Endothelial cell of umbilical vein (primary cell): ENCODE measurements around the gene AHI1. TPM values are rescaled to one million over a fixed set of nuclear protein-coding genes. Genes with fewer than 3 reads are reported as not detected.

Experiments
- BruUV-seq: library from RNA; stranded (reverse); fragments of 400-500 nt; replicated peaks from 2 replicates; lab custom pipeline; 2021; lab: Mats Ljungman, UMichigan
- CTCF ChIA-PET: fragments of 300-600, 350-600 bp; sonication (Branson Sonifier 250); formaldehyde crosslinking; loops from one replicate; lab custom pipeline; 2021; ENCODE audit warnings: antibody characterized with exemption, inconsistent platforms; lab: Charles Lee
- POLR2A ChIA-PET: fragments of 300-600, 350-600 bp; sonication (Branson Sonifier 250); formaldehyde crosslinking; loops from one replicate; lab custom pipeline; 2021; ENCODE audit warnings: antibody characterized with exemption, inconsistent platforms; lab: Charles Lee
- DNase-seq: peaks from one replicate; pipeline ENCODE4 v3.0.0-alpha.2; 2011; ENCODE audit warnings: low read depth, low spot score
- FAIRE-seq: peaks from 2 replicates; lab custom pipeline; 2011; peaks lifted over from hg19 to GRCh38; lab: Jason Lieb, UNC
- H2AFZ ChIP-seq: 2 replicates; pipeline ENCODE4 v1.6.0; 2012; ENCODE audit warnings: low read depth, low read length, control low read depth, inconsistent platforms
- H3K27ac ChIP-seq: 2 replicates; pipeline ENCODE4 v1.5.1; 2011; ENCODE audit warnings: low read depth, mild to moderate bottlenecking, control low read depth, low read length, moderate library complexity; ENCODE audit not compliant: insufficient read depth
- H3K27me3 ChIP-seq, 2 experiments: 2 replicates each; pipeline versions ENCODE4 v1.6.0 to v1.6.1; 2011; ENCODE audit warnings: low read length in 2 of 2, mixed read lengths in 1 of 2; ENCODE audit not compliant: control insufficient read depth in 2 of 2, insufficient read depth in 2 of 2
- H3K36me3 ChIP-seq, 2 experiments: 2 replicates in 1 of 2; 3 replicates in 1 of 2; pipeline ENCODE4 v1.5.1; 2011; ENCODE audit warnings: low read length in 2 of 2, mild to moderate bottlenecking in 1 of 2, moderate library complexity in 1 of 2; ENCODE audit not compliant: control insufficient read depth in 2 of 2, insufficient read depth in 2 of 2; ENCODE audit errors: extremely low read depth in 1 of 2
- H3K4me1 ChIP-seq: 3 replicates; pipeline ENCODE4 v1.5.1; 2011; ENCODE audit warnings: mild to moderate bottlenecking, low read length; ENCODE audit not compliant: control insufficient read depth, insufficient read depth; ENCODE audit errors: extremely low read depth
- H3K4me2 ChIP-seq: 2 replicates; pipeline ENCODE4 v1.6.1; 2011; ENCODE audit warnings: low read length, control low read depth, mixed read lengths; ENCODE audit not compliant: insufficient read depth
- H3K4me3 ChIP-seq, 3 experiments: fragments of 200-600 bp in 1 of 3; sonication (generic), shearing (Covaris generic) in 1 of 3; replicated peaks in 1 of 3; 2 replicates each; pipeline ENCODE4 v1.5.1; 2011 to 2016; ENCODE audit warnings: control low read depth in 3 of 3, low read length in 3 of 3, mild to moderate bottlenecking in 2 of 3, inconsistent platforms in 1 of 3, low read depth in 1 of 3, moderate library complexity in 1 of 3; ENCODE audit not compliant: insufficient read depth in 1 of 3
- H3K79me2 ChIP-seq: 2 replicates; pipeline ENCODE4 v1.6.0; 2012; ENCODE audit warnings: low read length, inconsistent platforms; ENCODE audit not compliant: control insufficient read depth, insufficient read depth
- H3K9ac ChIP-seq: replicated peaks from 2 replicates; pipeline ENCODE3; 2011; ENCODE audit warnings: low read length, control low read depth; ENCODE audit not compliant: insufficient read depth; ENCODE audit errors: extremely low read depth
- H3K9me1 ChIP-seq: replicated peaks from 3 replicates; pipeline ENCODE4 v1.6.0; 2011; ENCODE audit warnings: mild to moderate bottlenecking, low read length; ENCODE audit not compliant: control insufficient read depth, insufficient read depth; ENCODE audit errors: extremely low read depth
- H3K9me3 ChIP-seq: replicated peaks from 2 replicates; pipeline ENCODE4 v1.5.1; 2012; ENCODE audit warnings: low read length, inconsistent platforms; ENCODE audit not compliant: control insufficient read depth, insufficient read depth
- H4K20me1 ChIP-seq: replicated peaks from 2 replicates; pipeline ENCODE3; 2011; ENCODE audit warnings: mild to moderate bottlenecking, low read length; ENCODE audit not compliant: control insufficient read depth, insufficient read depth; ENCODE audit errors: extremely low read depth
- CTCF ChIP-seq, 2 donors: IDR thresholded peaks; 1 replicate in 1 of 2; 2 replicates in 1 of 2; pipeline ENCODE4 v1.5.1; 2011; ENCODE audit warnings: low read length in 2 of 2, mild to moderate bottlenecking in 2 of 2, moderate library complexity in 2 of 2, control low read depth in 1 of 2, inconsistent platforms in 1 of 2, low read depth in 1 of 2; ENCODE audit not compliant: insufficient read depth in 1 of 2; ENCODE audit errors: extremely low read depth in 1 of 2
- EZH2 ChIP-seq: IDR thresholded peaks from 2 replicates; pipeline ENCODE4 v1.6.1; 2012; ENCODE audit warnings: borderline replicate concordance, low read depth, mild to moderate bottlenecking, moderate library complexity, low read length, inconsistent platforms; ENCODE audit not compliant: severe bottlenecking
- FOS ChIP-seq: IDR thresholded peaks from 2 replicates; pipeline ENCODE4 v1.6.1; 2011; ENCODE audit warnings: mild to moderate bottlenecking, low read length, moderate library complexity, borderline replicate concordance; ENCODE audit not compliant: insufficient read depth
- GATA2 ChIP-seq: IDR thresholded peaks from 2 replicates; pipeline ENCODE4 v1.7.0; 2011; ENCODE audit warnings: low read depth, mild to moderate bottlenecking, moderate library complexity, mixed read lengths, low read length; ENCODE audit not compliant: insufficient read length, insufficient read depth
- JUN ChIP-seq: IDR thresholded peaks from 2 replicates; pipeline ENCODE4 v1.6.1; 2011; ENCODE audit warnings: borderline replicate concordance, low read depth; ENCODE audit not compliant: insufficient read length, insufficient read depth
- MAX ChIP-seq: IDR thresholded peaks from 2 replicates; pipeline ENCODE4 v1.6.1; 2011; ENCODE audit not compliant: insufficient read depth, insufficient read length
- POLR2A ChIP-seq: IDR thresholded peaks from 2 replicates; pipeline ENCODE4 v1.6.1; 2012; ENCODE audit warnings: low read depth, mild to moderate bottlenecking, control low read depth, low read length
- POLR2AphosphoS5 ChIP-seq: IDR thresholded peaks from 2 replicates; pipeline ENCODE4 v1.6.1; 2012; ENCODE audit warnings: low read depth, mild to moderate bottlenecking, control low read depth, low read length, moderate library complexity; ENCODE audit not compliant: insufficient read depth
- dilution Hi-C: fragments of 300-500 bp; cut with MboI; formaldehyde crosslinking; loops from one replicate; pipeline ENCODE4 v1.15.0; 2019; ENCODE audit warnings: low sequenced_read_pairs; ENCODE audit not compliant: extremely low pct_ligation_motif_present
- intact Hi-C: fragments of 100-400 bp; cut with micrococcal nuclease; formaldehyde crosslinking; loops from one replicate; pipeline ENCODE4 v1.10.0; 2022
- polyA plus RNA-seq, 4 experiments: library from polyadenylated mRNA; depleted of rRNA in 3 of 4; stranded (reverse) in 3 of 4; unstranded in 1 of 4; fragments of >200 nt; gene quantifications; 2 replicates each; pipeline versions ENCODE4 v1.2.1 to v1.2.3, GENCODE V29; 2011 to 2012; ENCODE audit warnings: missing spikeins in 1 of 4
- total RNA-seq: library from RNA; stranded (reverse); gene quantifications from 2 replicates; pipeline ENCODE4 v1.2.3, GENCODE V29; 2021

AHI1 gene
- total and polyA plus RNA-seq, 2 donors (not counting 3 experiments of a cell fraction or from before 2014, with no cell fraction given) = 5.1 to 20.7 TPM

GRCh38 chr6:135291288-135292076 lies 206.1 kb downstream of the AHI1 start:
- no peak overlapping the region for H3K9ac ChIP-seq
- H3K9me1 ChIP-seq = no peaks in the 10 kb centered on the region
- no peak overlapping the region for H3K27ac ChIP-seq
- H3K4me3 ChIP-seq = no peak overlapping the region
- H4K20me1 ChIP-seq = no peaks in the 10 kb centered on the region
- no peaks in the 10 kb centered on the region for H3K27me3 ChIP-seq
- no peaks in the 10 kb centered on the region for H3K36me3 ChIP-seq
- dilution Hi-C loops (no loop called here), intact Hi-C loops (loop anchor here (10.0 kb wide), 1 partner anchor 113 kb away; no protein-coding TSS in a partner anchor)
- H3K79me2 ChIP-seq = no peaks in the 10 kb centered on the region
- H3K4me2 ChIP-seq = peak overlapping the region; percentile 8
- no peak for TF ChIP-seq EZH2
- peak; percentile 91 for TF ChIP-seq GATA2
- TF ChIP-seq POLR2AphosphoS5 = peak; percentile 35
- TF ChIP-seq FOS = peak; percentile 84
- TF ChIP-seq MAX = no peak
- TF ChIP-seq JUN = peak; percentile 88
- TF ChIP-seq CTCF (IDR thresholded peaks at IDR 0.05; ENCODE audit: extremely low read depth in 1 of 2, insufficient read depth in 1 of 2, low read depth in 1 of 2, low read length in 2 of 2) = no peak
- peak; percentile 44 for TF ChIP-seq POLR2A
- DNase-seq (peak; percentile 73), FAIRE-seq (peak; percentile 85)
- H3K4me1 ChIP-seq = peaks cover 17% of the 10 kb centered on the region
- no peaks in the 10 kb centered on the region for H3K9me3 ChIP-seq
- POLR2A ChIA-PET = no interaction called here
- no peak overlapping the region for H2AFZ ChIP-seq
- CTCF ChIA-PET = interaction anchor here (0.8 to 1.3 kb wide), 4 partner anchors 10 to 1168 kb away, joined by 3 to 4 read pairs (median 4); no protein-coding TSS in a partner anchor
- BruUV-seq = no TSS peak
